Measurements from ENCODE around the gene SPTY2D1.
"Not testable (repeated sequence)": the region's sequence is repeated elsewhere in the genome, so short reads cannot be mapped to it uniquely, and the experiment has no call there.

SPTY2D1 gene

GRCh38 chr11:18634140-18635032, at the start of gene SPTY2D1:
SPTY2D1 (minus strand) TSS chr11:18634342; CDS start chr11:18634257, 85 bp downstream.
- DNase-seq, result peak; percentile 97 to 99 (median 99)

GRCh38 chr11:18682466-18682865, 48.3 kb upstream of the SPTY2D1 start:
- no peak for DNase-seq

GRCh38 chr11:18681949-18682348, 47.8 kb upstream of the SPTY2D1 start:
- not testable (repeated sequence) for DNase-seq

GRCh38 chr11:18677560-18677959, 43.4 kb upstream of the SPTY2D1 start:
- no peak for DNase-seq

- no peak for DNase-seq
Observed at GRCh38 chr11:18676803-18677202, 42.7 kb upstream of the SPTY2D1 start.

- DNase-seq, result peak in 2 of 3 experiments; percentile 5 to 39
Observed at GRCh38 chr11:18672209-18672608, 38.1 kb upstream of the SPTY2D1 start.

GRCh38 chr11:18671246-18671645, 37.1 kb upstream of the SPTY2D1 start:
- DNase-seq, result no peak

- peak in 1 of 3 experiments; percentile 31 for DNase-seq
Observed at GRCh38 chr11:18669711-18670110, 35.6 kb upstream of the SPTY2D1 start.

- DNase-seq, result no peak
Observed at GRCh38 chr11:18669219-18669596, 35.1 kb upstream of the SPTY2D1 start.

- DNase-seq, result no peak
Observed at GRCh38 chr11:18668131-18668530, 34.0 kb upstream of the SPTY2D1 start.

GRCh38 chr11:18665353-18665872, 31.3 kb upstream of the SPTY2D1 start:
- DNase-seq, result not testable (repeated sequence)

- no peak for DNase-seq
Observed at GRCh38 chr11:18657673-18658072, 23.5 kb upstream of the SPTY2D1 start.

GRCh38 chr11:18650859-18651557, 16.9 kb upstream of the SPTY2D1 start:
- DNase-seq, result peak in 2 of 3 experiments; percentile 8 to 18

GRCh38 chr11:18650353-18650752, 16.2 kb upstream of the SPTY2D1 start:
- no peak for DNase-seq

- not testable (repeated sequence) for DNase-seq
Observed at GRCh38 chr11:18643034-18643433, 8.9 kb upstream of the SPTY2D1 start.

GRCh38 chr11:18641677-18642076, 7.5 kb upstream of the SPTY2D1 start:
- no peak for DNase-seq

GRCh38 chr11:18633256-18634139, 644 bp downstream of the SPTY2D1 start:
- DNase-seq, result peak in 1 of 3 experiments; percentile 5

GRCh38 chr11:18632841-18633240, 1.3 kb downstream of the SPTY2D1 start:
- DNase-seq, result no peak

GRCh38 chr11:18624161-18624560, 10.0 kb downstream of the SPTY2D1 start:
- DNase-seq, result no peak

- DNase-seq, result no peak
Observed at GRCh38 chr11:18623707-18624106, 10.4 kb downstream of the SPTY2D1 start.

- no peak for DNase-seq
Observed at GRCh38 chr11:18618342-18619025, 15.7 kb downstream of the SPTY2D1 start.
